GM19397 (cell line): ENCODE data around the gene PRTFDC1.

Experiments used
- ATAC-seq: cut with Tn5 transposase; IDR thresholded peaks from one replicate; pipeline ENCODE4 v1.9.1; 2021; ENCODE audit warnings: mild to moderate bottlenecking, moderate library complexity; ENCODE audit not compliant: unreplicated experiment

The PRTFDC1 gene

DNA sequence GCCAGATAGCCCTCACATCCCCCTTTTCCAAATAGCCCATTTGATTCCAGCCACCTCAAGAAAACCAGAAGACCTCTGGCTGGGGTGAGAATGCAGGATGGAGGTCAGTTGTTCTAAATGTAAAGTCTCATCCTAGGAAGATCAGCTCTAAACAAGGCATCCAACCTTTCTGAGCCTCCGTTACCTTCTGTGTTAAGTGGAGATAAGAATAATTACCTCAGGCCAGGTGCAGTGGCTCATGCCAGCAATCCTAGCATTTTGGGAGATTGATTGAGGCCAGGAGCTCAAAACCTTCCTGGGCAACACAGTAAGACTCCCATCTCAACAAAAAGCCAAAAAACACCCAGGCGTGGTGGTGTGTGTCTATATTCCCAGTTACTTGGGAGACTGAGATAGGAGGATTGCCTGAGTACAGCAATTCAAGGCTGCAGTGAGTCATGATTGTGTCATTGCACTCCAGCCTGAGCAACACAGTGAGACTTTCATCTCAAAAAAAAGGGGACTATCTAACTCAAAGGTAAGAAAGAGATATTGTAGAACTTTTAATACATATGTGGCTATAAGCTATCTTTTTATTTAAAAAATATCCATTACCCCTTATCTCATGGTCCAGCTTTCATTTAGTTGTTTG is 43.5 kb downstream of the PRTFDC1 start:
- no peak for ATAC-seq

DNA sequence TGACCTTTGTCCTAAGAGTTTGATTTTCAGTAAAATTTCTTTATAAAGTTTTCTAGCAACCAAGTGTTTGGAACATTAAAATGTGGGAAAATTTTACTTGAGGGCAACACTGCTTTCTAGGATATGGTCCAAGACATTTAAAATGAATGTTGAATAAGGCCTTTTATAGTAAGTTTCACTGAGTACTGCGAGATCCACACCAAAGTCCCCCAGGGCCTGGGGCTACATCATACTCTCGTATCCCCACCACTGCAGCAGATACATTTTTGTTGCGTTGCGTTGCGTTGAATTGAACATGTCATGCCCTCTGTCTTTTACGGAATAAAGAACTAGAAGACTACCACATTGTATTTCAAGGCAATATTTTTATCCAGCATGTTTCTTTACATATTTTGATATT is 44.5 kb downstream of the PRTFDC1 start:
- no peak for ATAC-seq

DNA sequence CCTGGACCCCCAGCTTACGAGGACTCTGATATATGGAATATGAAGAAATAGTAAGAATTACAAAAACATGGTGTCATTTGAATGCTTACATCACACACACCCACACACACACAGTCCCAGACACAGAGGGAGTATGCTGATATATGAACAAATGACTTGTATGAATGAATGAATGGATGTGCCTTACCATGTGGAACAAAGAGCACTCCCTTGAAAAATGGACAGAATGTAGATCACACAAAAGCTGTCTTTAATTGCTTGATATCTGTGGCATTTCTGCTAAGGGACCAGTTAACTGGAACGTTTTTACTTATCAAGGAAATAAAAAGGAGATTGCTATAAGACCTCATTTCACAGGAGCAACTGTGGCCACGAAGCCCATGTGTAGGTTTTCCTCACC is 46.0 kb downstream of the PRTFDC1 start:
- no peak for ATAC-seq

- no peak for ATAC-seq
Observed at GRCh38 chr10:24904824-24905223, 47.6 kb downstream of the PRTFDC1 start.

DNA sequence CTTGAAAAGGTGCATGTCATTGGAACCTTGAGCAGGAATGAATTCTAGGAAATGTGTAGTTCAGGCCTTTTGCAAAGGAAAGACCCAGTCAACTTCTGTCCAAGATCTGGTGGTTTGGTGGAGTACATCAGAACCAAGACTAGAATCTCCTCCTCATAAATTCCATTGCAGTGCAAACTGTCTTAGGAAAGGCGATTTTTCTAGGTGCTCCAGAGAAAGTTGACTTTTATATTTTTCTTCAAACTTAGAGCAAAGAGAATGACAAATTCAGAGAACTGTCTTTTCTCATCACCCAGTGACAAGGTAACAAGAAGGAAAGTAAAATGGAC is 50.0 kb downstream of the PRTFDC1 start:
- ATAC-seq: no peak

GRCh38 chr10:24901686-24902399 is 50.6 kb downstream of the PRTFDC1 start:
- ATAC-seq: peak; percentile 43

DNA sequence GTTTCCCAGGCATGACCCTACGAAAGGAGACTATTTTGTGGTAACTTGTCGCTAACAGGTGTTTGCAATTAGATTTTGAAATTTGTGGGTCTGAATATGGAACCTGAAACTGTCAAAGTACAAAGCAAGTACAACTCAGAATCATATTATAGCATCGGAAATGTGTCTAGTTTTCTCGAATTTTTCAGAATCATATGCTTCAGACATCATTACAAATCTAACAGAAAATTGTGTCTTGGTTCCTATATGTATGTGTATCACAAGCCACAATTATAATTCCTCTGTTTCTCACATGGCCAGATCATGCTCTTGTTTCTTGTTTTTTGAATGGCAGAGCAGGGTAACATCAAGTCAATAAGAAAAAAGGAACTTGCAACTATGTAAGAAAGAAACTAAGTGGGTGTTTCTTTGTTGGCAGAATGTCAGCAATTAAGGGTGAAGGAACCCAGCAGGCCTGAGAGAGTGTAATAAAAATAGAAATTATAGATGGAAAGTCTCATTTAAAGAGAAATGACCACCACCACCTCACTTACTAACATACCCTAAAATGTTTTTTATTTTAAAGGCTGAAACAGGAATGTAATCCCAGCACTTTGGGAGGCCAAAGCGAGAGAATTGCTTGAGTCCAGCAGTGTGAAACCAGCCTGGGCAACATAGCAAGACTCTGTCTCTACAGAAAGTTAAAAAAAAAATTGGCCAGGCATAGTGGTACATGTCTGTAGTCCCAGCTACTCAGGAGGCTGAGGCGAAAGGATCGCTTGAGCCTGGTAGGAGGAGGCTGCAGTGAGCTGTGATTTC is 51.3 kb downstream of the PRTFDC1 start:
- ATAC-seq: peak; percentile 74

DNA sequence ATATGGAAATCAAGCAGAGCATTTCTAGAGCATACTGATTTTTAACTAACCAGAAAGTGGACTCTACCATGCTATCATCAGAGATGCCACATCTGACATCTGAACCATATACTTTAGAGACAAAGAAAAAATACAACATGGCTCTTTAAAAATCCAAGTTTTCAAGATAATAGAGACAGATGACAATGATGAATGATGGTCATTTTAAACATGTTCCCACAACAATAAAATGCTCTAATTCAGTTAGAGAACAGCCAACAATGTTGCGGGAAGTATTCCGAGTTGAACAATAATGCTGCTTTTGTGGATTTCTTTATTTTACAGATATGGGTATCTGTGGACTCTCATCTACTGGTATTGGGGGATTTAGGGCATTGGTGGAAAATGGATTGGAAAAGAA is 52.8 kb downstream of the PRTFDC1 start:
- no peak for ATAC-seq

DNA sequence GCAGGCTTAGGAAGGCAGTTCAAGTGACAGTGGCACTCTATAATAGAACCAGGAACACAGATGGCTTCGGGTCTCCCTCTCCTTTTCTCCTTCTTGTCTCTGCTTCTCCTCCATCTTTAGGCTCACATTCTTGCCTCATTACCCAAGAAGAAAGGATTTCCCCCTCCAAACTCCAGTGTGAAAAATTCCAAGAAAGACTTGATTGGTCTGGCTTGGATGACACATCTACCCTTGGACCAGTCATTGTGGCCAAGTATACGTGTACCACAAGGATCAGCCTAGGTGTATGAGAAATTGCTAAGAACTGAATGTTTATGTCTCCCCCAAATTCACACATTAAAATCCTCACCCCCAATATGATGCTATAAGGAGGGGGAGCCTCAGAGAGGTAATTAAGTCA is 53.9 kb downstream of the PRTFDC1 start:
- ATAC-seq: no peak

- no peak for ATAC-seq
Observed at GRCh38 chr10:24897326-24897926, 55.0 kb downstream of the PRTFDC1 start.

DNA sequence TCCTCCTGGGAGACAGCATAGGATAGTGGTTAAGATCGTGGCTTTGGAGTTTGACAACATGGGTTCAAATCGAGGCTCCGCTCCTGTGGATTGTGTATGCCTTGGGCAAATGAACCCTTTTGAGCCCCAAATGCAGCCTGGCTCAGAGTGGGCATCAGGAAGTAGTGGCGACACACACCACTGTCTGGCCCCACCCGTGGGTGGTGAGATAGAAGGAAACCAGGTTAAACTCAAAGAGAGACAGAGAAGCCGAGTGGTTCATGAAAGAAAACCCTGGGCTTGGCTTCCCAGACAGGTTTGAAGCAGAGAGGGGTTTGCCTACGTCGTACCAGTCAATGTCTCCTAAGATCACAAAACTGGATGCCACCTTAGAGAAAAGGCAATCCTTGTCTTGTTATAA is 57.7 kb downstream of the PRTFDC1 start:
- no peak for ATAC-seq

DNA sequence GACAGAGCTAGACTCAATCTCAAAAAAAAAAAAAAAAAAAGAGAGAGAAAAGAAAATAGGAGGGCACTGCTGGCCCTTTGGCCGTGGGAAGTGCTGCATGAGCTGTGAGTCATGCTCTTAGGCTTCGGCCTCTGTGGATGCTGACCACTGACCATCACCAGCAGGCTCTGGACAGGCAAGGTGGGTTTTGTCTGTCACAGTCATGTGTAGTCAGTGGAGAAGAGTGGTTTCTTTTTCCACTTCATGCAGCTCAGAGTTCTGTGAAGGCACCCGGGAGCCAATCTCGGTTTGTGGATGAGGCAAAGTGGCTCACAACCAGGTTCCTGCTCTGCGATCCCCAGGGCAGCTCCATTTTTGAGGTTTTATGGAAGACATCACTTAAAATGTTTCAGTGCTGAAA is 58.1 kb downstream of the PRTFDC1 start:
- ATAC-seq: no peak

GRCh38 chr10:24893127-24893526 is 59.3 kb downstream of the PRTFDC1 start:
- no peak for ATAC-seq

DNA sequence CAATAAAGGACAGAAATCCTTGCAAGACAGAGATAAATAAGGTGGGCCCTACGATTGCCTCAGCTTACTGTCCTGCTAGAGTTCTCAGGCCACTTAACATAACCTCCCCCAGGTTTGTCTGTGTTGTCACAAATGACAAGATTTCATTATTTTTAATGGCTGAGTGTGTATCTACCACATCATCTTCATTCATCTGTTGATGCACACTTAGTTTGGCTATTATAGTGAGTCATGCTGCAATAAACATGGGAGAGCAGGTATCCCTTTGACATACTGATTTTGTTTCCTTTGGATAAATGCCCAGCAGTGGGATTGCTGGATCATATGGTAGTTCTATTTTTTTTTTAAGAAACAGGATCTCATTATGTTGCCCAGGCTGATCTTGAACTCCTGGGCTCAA is 60.6 kb downstream of the PRTFDC1 start:
- no peak for ATAC-seq

DNA sequence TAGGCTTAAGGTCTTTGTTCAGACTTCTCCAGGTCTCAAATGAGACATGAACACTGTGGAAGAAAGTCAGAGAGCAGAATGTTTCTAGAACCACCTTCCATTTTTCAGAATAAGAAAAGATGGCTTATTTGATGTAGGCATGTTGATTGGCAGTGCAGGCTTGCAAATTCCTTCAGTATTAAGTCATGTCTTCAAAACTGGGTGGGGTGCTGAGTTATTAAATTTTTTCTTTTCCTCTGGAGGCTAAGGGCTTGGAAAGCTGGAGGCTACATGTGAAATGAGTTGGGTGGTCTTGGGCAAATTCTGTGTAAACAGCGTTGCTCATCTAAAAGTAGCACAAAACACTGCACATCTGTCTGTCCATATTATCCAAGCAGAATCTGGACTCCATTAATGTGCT is 62.8 kb downstream of the PRTFDC1 start:
- no peak for ATAC-seq

GRCh38 chr10:24887855-24888231 is 64.6 kb downstream of the PRTFDC1 start:
- ATAC-seq: peak; percentile 18

GRCh38 chr10:24886290-24886680 is 66.1 kb downstream of the PRTFDC1 start:
- no peak for ATAC-seq

GRCh38 chr10:24885551-24886289 is 66.7 kb downstream of the PRTFDC1 start:
- no peak for ATAC-seq

DNA sequence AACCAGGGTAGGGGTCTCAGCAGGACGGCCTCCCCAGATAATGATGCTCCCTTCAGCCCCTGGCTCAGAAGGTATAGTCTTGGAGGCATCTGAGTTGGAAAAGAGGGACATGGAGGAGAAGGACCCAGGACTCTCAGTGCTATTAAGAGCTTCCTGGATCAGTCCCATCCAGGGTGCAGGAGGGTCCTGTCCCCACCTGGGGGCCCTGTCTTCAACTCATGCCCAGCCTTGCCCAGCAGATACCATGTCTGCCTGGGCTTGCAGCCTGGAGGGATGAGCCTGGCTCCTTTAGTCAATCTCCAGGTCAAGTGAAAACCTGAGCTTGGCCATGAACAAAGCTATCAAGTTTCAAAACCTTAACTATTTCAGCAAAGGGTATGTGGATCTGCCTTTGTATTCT is 67.6 kb downstream of the PRTFDC1 start:
- no peak for ATAC-seq

DNA sequence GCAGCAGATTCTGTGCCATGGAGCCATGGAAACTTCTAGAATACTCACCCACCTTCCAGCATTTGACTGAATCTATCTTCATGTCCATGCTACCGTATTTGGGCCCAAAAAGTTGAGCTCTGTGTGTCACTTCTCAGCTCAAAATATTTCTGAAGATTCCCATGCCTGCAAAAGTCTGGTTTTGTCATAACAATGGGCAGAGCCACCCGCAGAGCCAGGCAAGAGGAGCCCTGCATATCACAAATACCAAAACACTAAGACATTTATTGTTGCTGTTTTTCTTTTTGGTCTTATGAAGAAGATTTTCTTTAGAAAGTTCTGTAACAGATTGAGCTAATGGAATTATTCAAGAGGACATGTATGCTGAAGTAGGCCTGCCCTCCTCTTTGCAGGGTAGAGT is 68.1 kb downstream of the PRTFDC1 start:
- no peak for ATAC-seq

- ATAC-seq: no peak
Observed at GRCh38 chr10:24883176-24883575, 69.2 kb downstream of the PRTFDC1 start.
